ENCODE measurements around the gene TPM1. TPM values are rescaled to one million over a fixed set of nuclear protein-coding genes. Genes with fewer than 3 reads are reported as not detected.
A peak's percentile ranks its signal among the peaks of the same experiment; 100 is the strongest.

Gene TPM1
- total and polyA plus RNA-seq, 2 of the 4 experiments (the other 2 are of a cell fraction), result 661 to 1,623 TPM

- no peak for TF ChIP-seq RCOR1 (IDR thresholded peaks at IDR 0.05; ENCODE audit: insufficient replicate concordance, low read length)
- TF ChIP-seq MAFK (IDR thresholded peaks at IDR 0.05; ENCODE audit: low read depth, low read length), result no peak
These were observed 29.3 kb upstream of the TPM1 start (continued) for GRCh38 chr15:63013052-63013808.

GRCh38 chr15:63014578-63014977 is 28.0 kb upstream of the TPM1 start:
- Histone ChIP-seq H2AK9ac (replicated peaks; ENCODE audit: low read depth, low read length, poor library complexity) (no peak overlapping the region), H3K4me1 (ENCODE audit: control insufficient read depth, insufficient read depth, low read length) (peaks cover 23% of the 10 kb centered on the region), H3K9ac (ENCODE audit: low read depth, low read length) (no peak overlapping the region), H3K9me3 (ENCODE audit: control insufficient read depth, insufficient read depth, low read length) (no peaks in the 10 kb centered on the region), H3K27ac (ENCODE audit: insufficient read depth, low read length) (no peak overlapping the region), H3K14ac (replicated peaks; ENCODE audit: low read depth, low read length) (peak overlapping the region; percentile 11), H4K91ac (ENCODE audit: insufficient read depth, low read depth, low read length) (0 out of 2 replicates have a peak overlapping the region, but pooled peaks have one; percentile 10), H3K79me1 (ENCODE audit: low read depth in 1 of 2, low read length in 2 of 2) (no peaks in the 10 kb centered on the region; a peak in 1 of 4 replicates), H4K20me1 (ENCODE audit: insufficient read depth, low read length) (no peaks in the 10 kb centered on the region), H2BK120ac (ENCODE audit: low read depth, low read length) (peak overlapping the region; percentile 87; the same call in 1 of the 2 replicates), H2AK5ac (ENCODE audit: low read depth, low read length) (peak overlapping the region; percentile 80), H3K4me3 (ENCODE audit: insufficient read depth, low read depth, low read length) (no peak overlapping the region), H3K23ac (ENCODE audit: low read depth, low read length) (no peak overlapping the region), H2AFZ (replicated peaks; ENCODE audit: low read length, poor library complexity) (no peak overlapping the region), H3K27me3 (ENCODE audit: control insufficient read depth, insufficient read depth, low read length) (no peaks in the 10 kb centered on the region), H3K36me3 (ENCODE audit: control insufficient read depth, insufficient read depth, low read length) (no peaks in the 10 kb centered on the region), H3K9me1 (ENCODE audit: insufficient read depth, low read length) (peaks cover 22% of the 10 kb centered on the region), H2BK20ac (ENCODE audit: low read depth, low read length) (peak overlapping the region; percentile 70; the same call in 1 of the 2 replicates), H2BK5ac (ENCODE audit: low read depth, low read length, poor library complexity, severe bottlenecking) (no peak overlapping the region), H3K4ac (ENCODE audit: low read depth, low read length) (peak overlapping the region; percentile 61; the same call in 1 of the 2 replicates), H2BK15ac (ENCODE audit: low read depth, low read length) (peak overlapping the region; percentile 87; the same call in 1 of the 3 replicates), H3K18ac (ENCODE audit: low read depth, low read length) (no peak overlapping the region), H3K4me2 (ENCODE audit: low read depth, low read length) (no peak overlapping the region), H3K56ac (ENCODE audit: extremely low read depth, insufficient read depth, low read length) (no peak overlapping the region), H4K8ac (ENCODE audit: low read depth in 2 of 2, low read length in 2 of 2) (peak overlapping the region in 1 of 2 experiments; percentile 20; a peak in 1 of 4 replicates), H4K5ac (ENCODE audit: low read depth, low read length) (no peak overlapping the region)
- intact Hi-C loops (cut with micrococcal nuclease) (no loop called here), dilution Hi-C loops (cut with HindIII; ENCODE audit: low sequenced_read_pairs, unreplicated experiment) (no loop called here), in situ Hi-C loops (cut with MboI; ENCODE audit: low sequenced_read_pairs) (no loop called here)
- no peak for TF ChIP-seq ELK1 (IDR thresholded peaks at IDR 0.05; ENCODE audit: borderline replicate concordance, low read depth, low read length)
- no peak for TF ChIP-seq RAD21 (IDR thresholded peaks at IDR 0.05; ENCODE audit: low read length)
- TF ChIP-seq MXI1 (IDR thresholded peaks at IDR 0.05; ENCODE audit: borderline replicate concordance, low read depth, low read length), result no peak
- TF ChIP-seq MAZ (IDR thresholded peaks at IDR 0.05; ENCODE audit: borderline replicate concordance, low read depth, low read length), result no peak
- TF ChIP-seq CEBPB (IDR thresholded peaks at IDR 0.05; ENCODE audit: low read depth, low read length), result no peak
- TF ChIP-seq RCOR1 (IDR thresholded peaks at IDR 0.05; ENCODE audit: insufficient replicate concordance, low read length), result no peak
- TF ChIP-seq FOS (IDR thresholded peaks at IDR 0.05; ENCODE audit: low read depth, low read length), result no peak
- no peak for ATAC-seq (ENCODE audit: low read depth)
- 96% methylated on average over 3 of the region's 4 CpGs; no CpG with 5 or more reads in 1 of the 2 experiments for WGBS, 2 experiments (ENCODE audit: extremely low coverage in 2 of 2, insufficient read length in 1 of 2)
- ChIA-PET CTCF (interaction anchor here (0.8 kb wide), 1 partner anchor 11 kb away, joined by 3 read pairs; no protein-coding TSS in a partner anchor), POLR2A (ENCODE audit: unreplicated experiment) (no interaction called here)
- no peak for DNase-seq
- BruUV-seq (replicated peaks), result no TSS peak
